ENCODE results near the gene AQP1. TPM values are rescaled to one million over a fixed set of nuclear protein-coding genes. Genes with fewer than 3 reads are reported as not detected.

Gene AQP1
- total RNA-seq, 1 donor from 2014 or later, result 2.1 TPM

DNA sequence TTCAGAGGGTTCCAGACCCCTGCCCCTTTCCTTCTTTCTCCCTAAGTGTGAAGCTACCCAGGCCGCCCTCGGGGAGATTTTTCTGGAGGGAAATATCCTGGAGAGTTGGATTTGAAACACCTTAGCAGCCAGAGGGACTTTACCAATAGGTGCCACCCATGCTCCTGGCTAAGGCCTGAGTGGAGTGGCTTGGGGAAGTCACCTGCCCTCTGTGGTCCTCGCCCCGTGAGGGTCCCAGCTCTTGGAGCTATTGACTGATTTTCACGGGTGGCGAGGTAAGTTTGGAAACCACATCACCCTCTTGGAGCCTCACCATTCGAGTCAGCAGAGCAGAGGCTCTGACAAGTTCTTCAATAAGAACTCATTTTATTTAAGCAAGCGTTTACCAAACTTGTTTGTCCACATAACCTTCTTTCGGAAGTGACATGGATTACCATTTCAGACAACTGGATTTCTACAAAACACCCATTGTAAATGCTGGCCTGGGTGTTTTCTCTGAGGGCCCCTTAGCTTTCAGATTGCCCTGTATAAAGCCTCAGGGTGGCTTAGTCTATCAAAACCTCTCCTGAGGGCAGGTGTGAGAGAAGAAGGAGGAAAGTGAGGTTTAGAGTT is 20.4 kb downstream of the AQP1 start:
- no peak overlapping the region for H3K4me3 ChIP-seq (ENCODE audit: low read depth, low read length)
- DNase-seq (ENCODE audit: low read depth), result no peak
- TF ChIP-seq, protein P1, sequence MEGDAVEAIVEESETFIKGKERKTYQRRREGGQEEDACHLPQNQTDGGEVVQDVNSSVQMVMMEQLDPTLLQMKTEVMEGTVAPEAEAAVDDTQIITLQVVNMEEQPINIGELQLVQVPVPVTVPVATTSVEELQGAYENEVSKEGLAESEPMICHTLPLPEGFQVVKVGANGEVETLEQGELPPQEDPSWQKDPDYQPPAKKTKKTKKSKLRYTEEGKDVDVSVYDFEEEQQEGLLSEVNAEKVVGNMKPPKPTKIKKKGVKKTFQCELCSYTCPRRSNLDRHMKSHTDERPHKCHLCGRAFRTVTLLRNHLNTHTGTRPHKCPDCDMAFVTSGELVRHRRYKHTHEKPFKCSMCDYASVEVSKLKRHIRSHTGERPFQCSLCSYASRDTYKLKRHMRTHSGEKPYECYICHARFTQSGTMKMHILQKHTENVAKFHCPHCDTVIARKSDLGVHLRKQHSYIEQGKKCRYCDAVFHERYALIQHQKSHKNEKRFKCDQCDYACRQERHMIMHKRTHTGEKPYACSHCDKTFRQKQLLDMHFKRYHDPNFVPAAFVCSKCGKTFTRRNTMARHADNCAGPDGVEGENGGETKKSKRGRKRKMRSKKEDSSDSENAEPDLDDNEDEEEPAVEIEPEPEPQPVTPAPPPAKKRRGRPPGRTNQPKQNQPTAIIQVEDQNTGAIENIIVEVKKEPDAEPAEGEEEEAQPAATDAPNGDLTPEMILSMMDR (conservative IDR thresholded peaks at IDR 0.05; ENCODE audit: low read depth, low read length), result no peak

DNA sequence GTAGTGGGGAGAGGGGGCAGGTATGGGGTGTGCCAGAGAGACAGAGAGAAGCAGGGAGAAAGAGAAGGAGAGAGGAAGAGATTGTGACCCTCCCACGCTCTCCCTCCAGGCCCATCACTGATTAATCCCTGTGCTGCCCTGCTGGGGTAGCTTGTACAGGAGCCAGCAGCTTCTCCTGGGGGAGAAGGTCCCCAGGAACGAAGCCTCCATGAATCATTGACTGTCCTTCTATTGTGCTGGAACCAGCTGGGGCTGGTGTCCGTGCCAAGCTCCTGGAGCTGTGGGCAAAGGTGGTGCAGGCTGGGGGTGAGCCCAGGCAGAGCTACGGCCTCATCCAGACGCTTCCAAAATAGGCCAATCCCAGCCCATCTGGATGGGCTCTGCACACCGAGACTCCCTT is 20.9 kb downstream of the AQP1 start:
- no peak for DNase-seq (ENCODE audit: low read depth)
- no peak overlapping the region for H3K4me3 ChIP-seq (ENCODE audit: low read depth, low read length)
- TF ChIP-seq, protein P1 (conservative IDR thresholded peaks at IDR 0.05; ENCODE audit: low read depth, low read length), result no peak

DNA sequence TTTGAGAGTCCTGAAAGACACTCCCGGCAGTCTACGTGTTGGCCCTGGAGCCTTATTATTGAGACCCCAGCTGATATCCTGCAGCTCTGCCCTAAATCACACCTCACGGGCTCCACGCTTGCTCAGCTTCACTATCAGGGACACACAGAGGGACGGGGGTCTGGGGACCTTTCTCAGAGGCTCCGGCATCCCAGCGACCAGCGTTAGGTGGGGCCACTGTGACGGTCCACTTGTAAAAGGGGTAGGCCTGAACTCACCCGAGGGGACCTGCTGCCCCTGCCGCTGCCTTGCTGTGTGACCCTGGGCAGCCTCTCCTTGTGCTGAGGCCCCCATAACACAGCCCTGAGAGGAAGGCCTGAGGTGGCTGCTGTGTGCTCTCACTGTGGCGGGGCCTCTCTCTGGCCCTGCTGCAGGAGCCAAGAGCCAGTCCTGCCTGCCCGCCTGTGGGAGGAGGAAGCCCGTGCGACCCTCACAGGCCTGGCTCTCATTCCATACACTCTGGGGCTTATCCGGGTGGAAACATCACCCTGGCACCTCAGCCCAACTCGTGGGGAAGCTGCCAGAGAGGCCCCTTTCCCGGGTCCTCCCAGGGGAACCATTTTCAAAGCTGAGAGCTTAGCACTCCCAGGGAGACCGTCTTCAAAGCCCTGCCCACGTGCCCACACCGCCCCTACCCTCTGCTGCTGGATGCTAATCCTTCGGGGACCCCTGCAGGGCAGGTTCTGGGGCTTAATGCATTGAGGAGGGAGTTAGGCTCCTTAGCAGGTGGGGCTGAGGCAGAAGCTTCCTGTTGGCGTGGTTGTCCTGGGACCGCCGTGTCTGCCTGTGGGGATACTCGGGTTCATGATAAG is 21.7 kb downstream of the AQP1 start:
- H3K4me3 ChIP-seq (ENCODE audit: low read depth, low read length), result no peak overlapping the region
- no peak for DNase-seq (ENCODE audit: low read depth)
- TF ChIP-seq, protein P1 (conservative IDR thresholded peaks at IDR 0.05; ENCODE audit: low read depth, low read length), result no peak

DNA sequence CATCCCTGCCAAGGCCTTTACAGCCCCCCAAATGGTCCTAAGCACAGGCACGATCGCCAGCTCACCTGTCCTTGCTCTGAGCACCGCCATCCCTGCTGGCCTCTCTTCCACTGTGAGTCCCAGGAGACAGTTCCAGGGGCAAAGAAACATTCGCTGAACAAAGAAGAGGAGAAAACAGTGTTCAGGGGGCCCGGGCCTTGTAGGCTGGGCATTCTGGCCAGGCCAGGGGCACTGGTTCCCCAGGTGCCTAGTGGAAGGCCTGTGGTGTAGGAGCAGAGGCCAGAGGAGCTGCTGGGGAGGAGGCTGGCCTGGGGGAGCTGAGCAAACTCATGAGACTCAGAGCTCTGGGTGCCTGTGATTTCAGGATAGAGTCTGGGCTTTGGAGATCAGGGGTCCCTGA is 22.6 kb downstream of the AQP1 start:
- TF ChIP-seq, protein P1 (conservative IDR thresholded peaks at IDR 0.05; ENCODE audit: low read depth, low read length), result no peak
- DNase-seq (ENCODE audit: low read depth), result no peak
- H3K4me3 ChIP-seq (ENCODE audit: low read depth, low read length), result no peak overlapping the region

DNA sequence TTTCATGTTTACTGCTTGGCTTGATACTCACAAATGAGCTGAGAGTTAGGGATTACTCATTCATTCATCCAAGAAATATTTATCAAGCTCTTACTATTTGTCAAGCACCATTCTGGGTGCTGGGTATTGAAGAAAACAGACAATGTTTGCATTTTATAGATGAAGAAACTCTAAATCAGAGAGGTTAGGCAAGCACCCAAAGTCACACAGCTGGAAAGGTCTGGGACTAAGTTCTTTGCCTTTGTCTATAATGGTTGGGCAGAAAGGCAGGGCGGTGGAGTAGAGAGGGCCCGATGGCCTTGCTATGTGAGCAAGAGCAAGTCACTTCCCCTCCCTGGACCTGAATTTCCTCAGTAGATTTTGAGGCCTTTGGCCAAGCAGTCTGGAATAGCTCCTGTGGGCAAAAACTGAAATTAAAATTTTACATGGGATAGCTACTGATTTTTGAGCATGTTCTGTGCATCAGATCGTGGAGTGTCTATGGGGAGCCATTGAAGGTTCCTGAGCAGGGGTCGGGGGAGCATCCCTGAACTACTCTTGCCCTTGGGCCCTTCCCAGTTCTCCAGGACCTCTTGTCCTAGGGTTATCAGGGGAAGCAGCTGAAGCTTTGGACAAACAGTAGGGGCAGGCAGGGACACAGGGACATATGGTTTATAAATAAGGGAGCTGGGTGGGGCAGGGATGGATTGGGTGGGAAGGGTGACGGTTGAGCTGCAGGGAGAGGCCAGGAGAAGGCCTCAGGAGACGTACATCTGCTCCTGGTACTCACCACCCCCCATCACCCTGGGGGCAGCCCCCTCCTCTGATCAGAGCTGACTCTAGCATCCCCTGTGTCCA is 23.3 kb downstream of the AQP1 start:
- DNase-seq (ENCODE audit: low read depth), result no peak
- H3K4me3 ChIP-seq (ENCODE audit: low read depth, low read length), result no peak overlapping the region
- TF ChIP-seq, protein P1 (conservative IDR thresholded peaks at IDR 0.05; ENCODE audit: low read depth, low read length), result no peak

DNA sequence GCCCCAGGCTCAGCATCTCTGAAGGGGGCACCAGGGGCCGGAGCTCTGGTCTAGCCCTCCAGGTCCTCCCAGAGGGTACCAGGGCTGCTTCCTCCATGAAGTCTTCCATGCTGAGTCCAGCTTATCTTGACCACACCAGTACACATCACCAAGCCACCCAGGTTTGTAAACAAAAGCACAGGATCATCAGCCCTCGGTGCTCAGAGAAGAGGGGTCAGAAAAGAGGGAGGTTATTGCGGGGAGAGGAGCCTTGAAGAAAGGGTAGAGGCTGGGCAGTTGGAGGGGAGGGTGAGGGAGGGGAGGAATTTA is 23.9 kb downstream of the AQP1 start:
- no peak for DNase-seq (ENCODE audit: low read depth)
- H3K4me3 ChIP-seq (ENCODE audit: low read depth, low read length), result no peak overlapping the region
- TF ChIP-seq, protein P1 (conservative IDR thresholded peaks at IDR 0.05; ENCODE audit: low read depth, low read length), result no peak

All from epithelial cell of proximal tubule (primary cell).